Stimulated activated CD4-positive, alpha-beta T cell treated with anti-CD3 and anti-CD28 coated beads, Interleukin-15, amount 100 ng/mL, for 48 hours (primary cell): ENCODE data around the gene ACAA1.
"Not testable (repeated sequence)": the region's sequence is repeated elsewhere in the genome, so short reads cannot be mapped to it uniquely, and the experiment has no call there.

Source experiments
- DNase-seq, 2 donors: peaks; one replicate each; pipeline ENCODE4 v3.0.0-alpha.2; 2020; ENCODE audit warnings: low read depth in 2 of 2

Gene ACAA1

GRCh38 chr3:38136777-38137614, at the start of gene ACAA1:
ACAA1 (minus strand) TSS chr3:38137127; CDS start chr3:38137035, 92 bp downstream.
- DNase-seq = peak; percentile 97 to 98

GRCh38 chr3:38177181-38177580, 40.3 kb upstream of the ACAA1 start:
- no peak for DNase-seq

- DNase-seq = no peak
Measured at GRCh38 chr3:38173834-38174418, 37.0 kb upstream of the ACAA1 start.

GRCh38 chr3:38171622-38172021, 34.7 kb upstream of the ACAA1 start:
- DNase-seq = no peak

- no peak for DNase-seq
Measured at GRCh38 chr3:38170722-38171121, 33.8 kb upstream of the ACAA1 start.

- DNase-seq = no peak
Measured at GRCh38 chr3:38169027-38169317, 32.0 kb upstream of the ACAA1 start.

- no peak for DNase-seq
Measured at GRCh38 chr3:38168151-38169026, 31.5 kb upstream of the ACAA1 start.

- no peak for DNase-seq
Measured at GRCh38 chr3:38167591-38167990, 30.7 kb upstream of the ACAA1 start.

- no peak for DNase-seq
Measured at GRCh38 chr3:38165722-38166387, 28.9 kb upstream of the ACAA1 start.

GRCh38 chr3:38164952-38165721, 28.2 kb upstream of the ACAA1 start, which contains the start of gene OXSR1:
OXSR1 (plus strand) TSS chr3:38165537; CDS start chr3:38165877, 340 bp downstream.
- peak; percentile 94 to 95 for DNase-seq

- no peak for DNase-seq
Measured at GRCh38 chr3:38164643-38164951, 27.7 kb upstream of the ACAA1 start.

- no peak for DNase-seq
Measured at GRCh38 chr3:38163841-38164642, 27.1 kb upstream of the ACAA1 start.

- DNase-seq = no peak
Measured at GRCh38 chr3:38163117-38163840, 26.4 kb upstream of the ACAA1 start.

- DNase-seq = not testable (repeated sequence)
Measured at GRCh38 chr3:38160704-38161103, 23.8 kb upstream of the ACAA1 start.

- DNase-seq = no peak
Measured at GRCh38 chr3:38158472-38158871, 21.5 kb upstream of the ACAA1 start.

- DNase-seq = no peak
Measured at GRCh38 chr3:38157595-38157994, 20.7 kb upstream of the ACAA1 start.

- DNase-seq = no peak
Measured at GRCh38 chr3:38157117-38157516, 20.2 kb upstream of the ACAA1 start.

GRCh38 chr3:38155825-38156224, 18.9 kb upstream of the ACAA1 start:
- no peak for DNase-seq

- DNase-seq = no peak
Measured at GRCh38 chr3:38154625-38155255, 17.8 kb upstream of the ACAA1 start.
